Astrocyte (in vitro differentiated cells and primary cell): ENCODE data around the gene MEGF11.

Experiments
- CTCF ChIP-seq: IDR thresholded peaks from 2 replicates; pipeline ENCODE4 v1.5.1; 2011; ENCODE audit warnings: low read depth, mild to moderate bottlenecking, inconsistent platforms, low read length, moderate library complexity; ENCODE audit not compliant: insufficient read depth
- EZH2 ChIP-seq: IDR thresholded peaks from 2 replicates; pipeline ENCODE4 v1.6.1; 2012; ENCODE audit warnings: mild to moderate bottlenecking, low read length, inconsistent platforms; ENCODE audit not compliant: insufficient read depth

DNA sequence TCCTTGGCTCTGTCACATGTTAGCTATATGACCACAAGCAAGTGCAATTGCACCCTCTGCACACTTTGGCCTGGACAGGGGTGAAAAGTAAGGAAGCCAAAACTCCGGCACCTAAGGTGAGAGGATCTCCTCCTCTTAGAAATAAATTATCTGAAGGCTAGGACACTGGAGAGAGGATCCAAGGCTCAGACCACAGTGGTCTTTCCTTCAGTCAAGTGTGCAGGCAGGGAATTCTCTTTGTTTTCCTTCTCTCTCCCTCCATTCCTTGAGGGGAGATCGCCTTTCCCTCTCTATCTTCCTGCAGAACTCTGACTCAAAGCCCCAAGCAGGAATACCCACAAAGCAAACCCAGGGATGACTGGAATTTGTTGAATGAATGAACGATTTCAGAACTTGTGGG, 3.1 kb upstream of the MEGF11 start:
- no peak for TF ChIP-seq CTCF
- TF ChIP-seq EZH2: no peak
